Small intestine (tissue), 7 donors: ENCODE measurements around the gene GRK1. TPM values are rescaled to one million over a fixed set of nuclear protein-coding genes. Genes with fewer than 3 reads are reported as not detected.

ENCODE experiments used
- DNase-seq, 2 donors: peaks; one replicate each; pipeline versions ENCODE4 v3.0.0 to v3.0.0-alpha.2; 2013
- FAIRE-seq: peaks from 2 replicates; lab custom pipeline; 2012; peaks lifted over from hg19 to GRCh38; lab: Jason Lieb, UNC
- H3K27ac ChIP-seq, 3 donors: one replicate each; pipeline ENCODE4 v1.5.1; 2013; ENCODE audit warnings: low read length in 2 of 3, mild to moderate bottlenecking in 2 of 3, control low read depth in 1 of 3, inconsistent platforms in 1 of 3, low read depth in 1 of 3, moderate library complexity in 1 of 3
- H3K27me3 ChIP-seq, 3 donors: one replicate each; pipeline ENCODE4 v1.6.1; 2013; ENCODE audit warnings: low read length in 3 of 3, inconsistent platforms in 1 of 3; ENCODE audit not compliant: control insufficient read depth in 3 of 3, insufficient read depth in 3 of 3
- H3K36me3 ChIP-seq, 3 donors: one replicate each; pipeline ENCODE4 v1.6.1; 2013; ENCODE audit warnings: low read length in 3 of 3, inconsistent platforms in 1 of 3, low read depth in 1 of 3, mild to moderate bottlenecking in 1 of 3, moderate library complexity in 1 of 3; ENCODE audit not compliant: control insufficient read depth in 3 of 3, insufficient read depth in 2 of 3
- H3K4me1 ChIP-seq, 3 donors: one replicate each; pipeline ENCODE4 v1.6.1; 2013; ENCODE audit warnings: low read length in 2 of 3, inconsistent platforms in 1 of 3, low read depth in 1 of 3, mild to moderate bottlenecking in 1 of 3, moderate library complexity in 1 of 3; ENCODE audit not compliant: control insufficient read depth in 3 of 3, insufficient read depth in 2 of 3
- H3K4me3 ChIP-seq, 3 donors: one replicate each; pipeline ENCODE4 v1.5.1; 2013; ENCODE audit warnings: low read length in 3 of 3, control low read depth in 1 of 3, inconsistent platforms in 1 of 3, low read depth in 1 of 3, mild to moderate bottlenecking in 1 of 3, moderate library complexity in 1 of 3
- H3K9me3 ChIP-seq, 2 donors: one replicate each; pipeline ENCODE4 v1.6.1; 2013; ENCODE audit warnings: low read depth in 1 of 2, low read length in 1 of 2; ENCODE audit not compliant: control insufficient read depth in 2 of 2, insufficient read depth in 1 of 2
- WGBS, 3 donors: extraction: QIAGEN DNeasy Blood & Tissue Kit; methylation state at CpG; one replicate each; pipeline ENCODE4 v1.1.7; 2013; 5-methylcytosine and 5-hydroxymethylcytosine counted together
- polyA plus RNA-seq, 4 donors: library from polyadenylated mRNA; stranded (reverse) in 3 of 4; unstranded in 1 of 4; fragments of 200-250 nt in 3 of 4; fragments of 120-200 nt in 1 of 4; gene quantifications; one replicate each; pipeline versions ENCODE4 v1.2.1 to v1.2.3, GENCODE V29; 2013
- donor health status: healthy with polysubstance abuse.
- donor health status: control.
- donor health status: control.
- donor health status: Bipolar disorder and iron deficiency.
- donor health status: healthy.

GRK1 gene
- polyA plus RNA-seq, 4 donors: 0.21 to 0.27 TPM; not detected in 2

GRCh38 chr13:113761136-113761535, 94.1 kb downstream of the GRK1 start:
- Histone ChIP-seq H3K4me1 (peaks cover 0 to 14% (median 0%) of the 10 kb centered on the region in 3 donors), H3K36me3 (no peaks in the 10 kb centered on the region), H3K4me3 (no peak overlapping the region), H3K9me3 (no peaks in the 10 kb centered on the region), H3K27me3 (peaks cover 0 to 38% (median 0%) of the 10 kb centered on the region in 3 donors), H3K27ac (no peak overlapping the region)
- no peak for FAIRE-seq
- DNase-seq: no peak
- WGBS, 3 donors: 82 to 88% (median 86%) methylated on average over 7 of the region's 7 CpGs

- Histone ChIP-seq H3K9me3 (no peaks in the 10 kb centered on the region), H3K4me3 (no peak overlapping the region), H3K4me1 (peaks cover 0 to 14% (median 0%) of the 10 kb centered on the region in 3 donors), H3K36me3 (no peaks in the 10 kb centered on the region), H3K27ac (no peak overlapping the region), H3K27me3 (peaks cover 0 to 38% (median 0%) of the 10 kb centered on the region in 3 donors)
- FAIRE-seq: no peak
- WGBS, 3 donors: 79 to 93% (median 85%) methylated on average over 2 of the region's 2 CpGs
- DNase-seq: no peak
Measured at GRCh38 chr13:113762075-113762474, 95.1 kb downstream of the GRK1 start.

- no peaks in the 10 kb centered on the region for H3K36me3 ChIP-seq
- DNase-seq (no peak), FAIRE-seq (no peak)
- no peak overlapping the region for H3K4me3 ChIP-seq
- peaks cover 0 to 38% (median 0%) of the 10 kb centered on the region in 3 donors for H3K27me3 ChIP-seq
- peaks cover 0 to 14% (median 0%) of the 10 kb centered on the region in 3 donors for H3K4me1 ChIP-seq
- WGBS, 3 donors: 84 to 87% (median 87%) methylated on average over 11 of the region's 11 CpGs
- no peak overlapping the region for H3K27ac ChIP-seq
- H3K9me3 ChIP-seq: no peaks in the 10 kb centered on the region
Measured at GRCh38 chr13:113762538-113762937, 95.5 kb downstream of the GRK1 start.

GRCh38 chr13:113763254-113763653, 96.2 kb downstream of the GRK1 start:
- no peak overlapping the region for H3K27ac ChIP-seq
- H3K4me1 ChIP-seq: peaks cover 0 to 12% (median 0%) of the 10 kb centered on the region in 3 donors
- H3K27me3 ChIP-seq: peaks cover 0 to 32% (median 0%) of the 10 kb centered on the region in 3 donors
- 89 to 92% (median 89%) methylated on average over 13 of the region's 13 CpGs for WGBS, 3 donors
- no peak for FAIRE-seq
- no peaks in the 10 kb centered on the region for H3K36me3 ChIP-seq
- no peaks in the 10 kb centered on the region for H3K9me3 ChIP-seq
- no peak overlapping the region for H3K4me3 ChIP-seq
- no peak for DNase-seq

- 68 to 83% (median 82%) methylated on average over 25 of the region's 25 CpGs for WGBS, 3 donors
Measured at GRCh38 chr13:113763961-113764792, 97.2 kb downstream of the GRK1 start.

GRCh38 chr13:113764793-113765563, 98.0 kb downstream of the GRK1 start:
- Histone ChIP-seq H3K9me3 (no peaks in the 10 kb centered on the region), H3K4me3 (no peak overlapping the region), H3K4me1 (no peaks in the 10 kb centered on the region), H3K36me3 (no peaks in the 10 kb centered on the region), H3K27me3 (peaks cover 0 to 17% (median 0%) of the 10 kb centered on the region in 3 donors), H3K27ac (no peak overlapping the region)
- WGBS, 3 donors: 83 to 86% (median 85%) methylated on average over 19 of the region's 19 CpGs
- DNase-seq: no peak
- FAIRE-seq: no peak

More at GRCh38 chr13:113763961-113764792, 97.2 kb downstream of the GRK1 start:
- Histone ChIP-seq H3K36me3 (no peaks in the 10 kb centered on the region), H3K27me3 (peaks cover 0 to 25% (median 0%) of the 10 kb centered on the region in 3 donors), H3K4me1 (peaks cover 0 to 7% (median 0%) of the 10 kb centered on the region in 3 donors), H3K9me3 (no peaks in the 10 kb centered on the region), H3K4me3 (no peak overlapping the region), H3K27ac (no peak overlapping the region)
- FAIRE-seq (no peak), DNase-seq (no peak)

- Histone ChIP-seq H3K27ac (no peak overlapping the region), H3K9me3 (no peaks in the 10 kb centered on the region), H3K27me3 (peaks cover 0 to 13% (median 0%) of the 10 kb centered on the region in 3 donors), H3K4me1 (no peaks in the 10 kb centered on the region), H3K4me3 (no peak overlapping the region), H3K36me3 (no peaks in the 10 kb centered on the region)
- FAIRE-seq: no peak
- no peak for DNase-seq
- 31 to 51% (median 46%) methylated on average over 4 of the region's 4 CpGs for WGBS, 3 donors
Measured at GRCh38 chr13:113765564-113765910, 98.5 kb downstream of the GRK1 start.

GRCh38 chr13:113766035-113766800, 99.2 kb downstream of the GRK1 start:
- Histone ChIP-seq H3K9me3 (no peaks in the 10 kb centered on the region), H3K36me3 (no peaks in the 10 kb centered on the region), H3K4me3 (no peak overlapping the region), H3K27ac (no peak overlapping the region), H3K4me1 (no peaks in the 10 kb centered on the region), H3K27me3 (peaks cover 0 to 7% (median 0%) of the 10 kb centered on the region in 3 donors)
- FAIRE-seq: no peak
- DNase-seq: no peak
- 78 to 82% (median 81%) methylated on average over 30 of the region's 30 CpGs for WGBS, 3 donors
